H1 (cell line): ENCODE data around the gene RAB22A. TPM values are rescaled to one million over a fixed set of nuclear protein-coding genes. Genes with fewer than 3 reads are reported as not detected.

Experiments used
- CTCF ChIA-PET: fragments of 300-600 bp; sonication (Branson Sonifier 250); formaldehyde crosslinking; loops from one replicate; lab custom pipeline; 2021; ENCODE audit not compliant: partially characterized antibody; lab: Charles Lee
- POLR2A ChIA-PET: fragments of 300-600 bp; sonication (Branson Sonifier 250); formaldehyde crosslinking; loops from one replicate; lab custom pipeline; 2021; ENCODE audit warnings: inconsistent platforms; ENCODE audit not compliant: partially characterized antibody; lab: Charles Lee
- DNase-seq, 2 experiments: peaks; one replicate each; pipeline versions ENCODE4 v3.0.0 to v3.0.0-alpha.2; 2010 to 2022; ENCODE audit warnings: low spot score in 2 of 2, low read depth in 1 of 2, mixed read lengths in 1 of 2
- FAIRE-seq: peaks from 2 replicates; lab custom pipeline; 2011; peaks lifted over from hg19 to GRCh38; lab: Jason Lieb, UNC
- H2AFZ ChIP-seq: 2 replicates; pipeline ENCODE4 v1.8.1; 2012; ENCODE audit warnings: low read length, inconsistent platforms
- H2AK5ac ChIP-seq: 2 replicates; pipeline ENCODE4 v1.6.1; 2013; ENCODE audit warnings: low read depth, low read length
- H2BK120ac ChIP-seq: replicated peaks from 2 replicates; pipeline ENCODE3; 2013; ENCODE audit warnings: low read depth, low read length, inconsistent platforms
- H2BK12ac ChIP-seq: 2 replicates; pipeline ENCODE4 v1.6.1; 2013; ENCODE audit warnings: low read depth, low read length
- H2BK15ac ChIP-seq: 2 replicates; pipeline ENCODE4 v1.6.1; 2013; ENCODE audit warnings: low read length
- H2BK20ac ChIP-seq: 2 replicates; pipeline ENCODE4 v1.6.1; 2013; ENCODE audit warnings: low read length
- H2BK5ac ChIP-seq: 2 replicates; pipeline ENCODE4 v1.6.1; 2013; ENCODE audit warnings: low read depth, low read length
- H3K14ac ChIP-seq: 2 replicates; pipeline ENCODE4 v1.6.1; 2013; ENCODE audit warnings: inconsistent platforms; ENCODE audit not compliant: insufficient read length
- H3K18ac ChIP-seq: 2 replicates; pipeline ENCODE4 v1.6.1; 2013; ENCODE audit warnings: low read length; ENCODE audit errors: extremely low read depth
- H3K23ac ChIP-seq: 2 replicates; pipeline ENCODE4 v1.6.1; 2013; ENCODE audit warnings: inconsistent platforms; ENCODE audit not compliant: insufficient read length
- H3K23me2 ChIP-seq: 2 replicates; pipeline ENCODE4 v1.6.1; 2013; ENCODE audit warnings: low read depth, low read length
- H3K27ac ChIP-seq: 2 replicates; pipeline ENCODE4 v1.6.1; 2011; ENCODE audit warnings: low read depth, low read length, inconsistent platforms
- H3K27me3 ChIP-seq, 4 experiments: replicated peaks in 1 of 4; 1 replicate in 1 of 4; 2 replicates in 3 of 4; pipeline versions ENCODE4 v1.6.1 to v1.8.1; 2011 to 2013; ENCODE audit warnings: low read length in 3 of 4, mild to moderate bottlenecking in 3 of 4, inconsistent platforms in 2 of 4, mixed read lengths in 2 of 4, moderate library complexity in 1 of 4; ENCODE audit not compliant: control insufficient read depth in 3 of 4, insufficient read depth in 3 of 4; ENCODE audit errors: extremely low read depth in 1 of 4
- H3K36me3 ChIP-seq, 4 experiments: 2 replicates each; pipeline versions ENCODE4 v1.6.1 to v1.8.1; 2011 to 2013; ENCODE audit warnings: mild to moderate bottlenecking in 4 of 4, low read length in 3 of 4, moderate library complexity in 2 of 4, control low read depth in 1 of 4, inconsistent platforms in 1 of 4; ENCODE audit not compliant: insufficient read depth in 4 of 4, control insufficient read depth in 2 of 4
- H3K4ac ChIP-seq: replicated peaks from 2 replicates; pipeline ENCODE3; 2013; ENCODE audit warnings: low read length, low read depth, mixed read lengths, inconsistent platforms; ENCODE audit not compliant: insufficient read length
- H3K4me1 ChIP-seq, 4 experiments: replicated peaks in 1 of 4; 1 replicate in 1 of 4; 2 replicates in 3 of 4; pipeline versions ENCODE4 v1.6.1 to v1.8.1; 2011 to 2013; ENCODE audit warnings: low read length in 3 of 4, inconsistent platforms in 2 of 4, mixed read lengths in 1 of 4; ENCODE audit not compliant: insufficient read depth in 4 of 4, control insufficient read depth in 3 of 4
- H3K4me2 ChIP-seq, 2 experiments: 2 replicates each; pipeline versions ENCODE4 v1.6.1 to v1.8.1; 2011 to 2013; ENCODE audit warnings: low read depth in 2 of 2, low read length in 2 of 2, control low read depth in 1 of 2, inconsistent platforms in 1 of 2, mild to moderate bottlenecking in 1 of 2; ENCODE audit not compliant: insufficient read depth in 1 of 2
- H3K4me3 ChIP-seq, 4 experiments: fragments of 200-600, 300-600 bp in 1 of 4; sonication (generic), shearing (Covaris generic), sonication (Bioruptor Twin) in 1 of 4; 2 replicates each; pipeline versions ENCODE4 v1.5.1 to v1.8.1; 2011 to 2016; ENCODE audit warnings: low read length in 4 of 4, low read depth in 3 of 4, control low read depth in 2 of 4, inconsistent platforms in 2 of 4, mild to moderate bottlenecking in 2 of 4, mixed read lengths in 1 of 4, moderate library complexity in 1 of 4; ENCODE audit not compliant: insufficient read depth in 2 of 4; ENCODE audit errors: extremely low read depth in 1 of 4
- H3K56ac ChIP-seq: replicated peaks from 2 replicates; pipeline ENCODE3; 2013; ENCODE audit warnings: low read depth, mild to moderate bottlenecking, mixed read lengths, low read length, inconsistent platforms; ENCODE audit not compliant: insufficient read length
- H3K79me1 ChIP-seq: 2 replicates; pipeline ENCODE4 v1.6.1; 2013; ENCODE audit warnings: low read depth, low read length, control low read depth
- H3K79me2 ChIP-seq, 2 experiments: 2 replicates each; pipeline versions ENCODE4 v1.6.1 to v1.8.1; 2012 to 2013; ENCODE audit warnings: low read length in 2 of 2, mild to moderate bottlenecking in 2 of 2, inconsistent platforms in 1 of 2; ENCODE audit not compliant: insufficient read depth in 2 of 2, control insufficient read depth in 1 of 2
- H3K9ac ChIP-seq, 4 experiments: replicated peaks in 1 of 4; 1 replicate in 1 of 4; 2 replicates in 3 of 4; pipeline versions ENCODE4 v1.6.1 to v1.8.1; 2011 to 2013; ENCODE audit warnings: low read depth in 3 of 4, low read length in 3 of 4, control low read depth in 2 of 4, mild to moderate bottlenecking in 2 of 4, moderate library complexity in 2 of 4, inconsistent platforms in 1 of 4; ENCODE audit errors: extremely low read depth in 1 of 4
- H3K9me3 ChIP-seq, 2 experiments: 2 replicates each; pipeline versions ENCODE4 v1.6.1 to v1.8.1; 2012 to 2013; ENCODE audit warnings: mild to moderate bottlenecking in 2 of 2, moderate library complexity in 2 of 2, control low read depth in 1 of 2, inconsistent platforms in 1 of 2, low read depth in 1 of 2, low read length in 1 of 2, mixed read lengths in 1 of 2; ENCODE audit not compliant: insufficient read depth in 2 of 2
- H4K20me1 ChIP-seq, 2 experiments: replicated peaks in 1 of 2; 2 replicates each; pipeline versions ENCODE3 to v1.8.1; 2011 to 2013; ENCODE audit warnings: inconsistent platforms in 2 of 2, low read length in 2 of 2, mild to moderate bottlenecking in 1 of 2; ENCODE audit not compliant: insufficient read depth in 2 of 2, control insufficient read depth in 1 of 2
- H4K5ac ChIP-seq: 2 replicates; pipeline ENCODE4 v1.6.1; 2013; ENCODE audit warnings: low read length, low read depth, mixed read lengths, inconsistent platforms; ENCODE audit not compliant: insufficient read length
- H4K8ac ChIP-seq: 2 replicates; pipeline ENCODE4 v1.8.0; 2013; ENCODE audit warnings: mild to moderate bottlenecking, moderate library complexity, low read length, inconsistent platforms; ENCODE audit not compliant: insufficient read depth; ENCODE audit errors: extremely low read depth
- H4K91ac ChIP-seq: replicated peaks from 2 replicates; pipeline ENCODE3; 2013; ENCODE audit warnings: low read length, mixed read lengths, inconsistent platforms; ENCODE audit not compliant: insufficient read length
- ATF2 ChIP-seq: IDR thresholded peaks from 2 replicates; pipeline ENCODE4 v1.6.1; 2012; ENCODE audit warnings: low read length, inconsistent platforms
- CHD2 ChIP-seq: IDR thresholded peaks from 2 replicates; pipeline ENCODE4 v1.6.1; 2012; ENCODE audit warnings: low read length, improper control_type of control experiment
- CTBP2 ChIP-seq: IDR thresholded peaks from 2 replicates; pipeline ENCODE4 v1.7.0; 2011; ENCODE audit warnings: borderline replicate concordance, mild to moderate bottlenecking, moderate library complexity, mixed read lengths, low read length; ENCODE audit not compliant: insufficient read depth, insufficient read length
- CTCF ChIP-seq, 3 experiments: IDR thresholded peaks; 1 replicate in 2 of 3; 2 replicates in 1 of 3; pipeline versions ENCODE4 v1.5.1 to v1.6.1; 2011; ENCODE audit warnings: low read length in 3 of 3, mild to moderate bottlenecking in 3 of 3, inconsistent platforms in 2 of 3, low read depth in 1 of 3, moderate library complexity in 1 of 3; ENCODE audit not compliant: insufficient read depth in 1 of 3; ENCODE audit errors: control extremely low read depth in 1 of 3
- EP300 ChIP-seq, 2 experiments: IDR thresholded peaks; 1 replicate in 1 of 2; 2 replicates in 1 of 2; pipeline ENCODE4 v1.6.1; 2011 to 2012; ENCODE audit warnings: low read depth in 2 of 2, low read length in 2 of 2, mild to moderate bottlenecking in 2 of 2, borderline replicate concordance in 1 of 2, inconsistent platforms in 1 of 2, moderate library complexity in 1 of 2
- GABPA ChIP-seq: IDR thresholded peaks from 2 replicates; pipeline ENCODE4 v1.6.1; 2011; ENCODE audit warnings: mild to moderate bottlenecking, low read length, moderate library complexity, borderline replicate concordance; ENCODE audit not compliant: insufficient read depth
- HDAC6 ChIP-seq: IDR thresholded peaks from one replicate; pipeline ENCODE4 v1.7.1; 2012; ENCODE audit warnings: low read depth, mild to moderate bottlenecking, inconsistent platforms, low read length, moderate library complexity
- SAP30 ChIP-seq: fragments of 300-600 bp; sonication (generic); IDR thresholded peaks from 2 replicates; pipeline ENCODE4 v1.7.1; 2012; ENCODE audit warnings: low read length, moderate library complexity, mild to moderate bottlenecking, inconsistent platforms; ENCODE audit not compliant: insufficient read depth, insufficient replicate concordance
- WGBS, 2 experiments: shearing (Covaris generic) in 1 of 2; methylation state at CpG; one replicate each; pipeline versions ENCODE4 v1.1.6 to v1.1.7; 2013 to 2015; ENCODE audit warnings: low lambda C conversion rate in 2 of 2, mixed read lengths in 2 of 2, inconsistent platforms in 1 of 2, low coverage in 1 of 2, missing lambda C conversion rate in 1 of 2; ENCODE audit not compliant: insufficient replicate concordance in 2 of 2, insufficient coverage in 1 of 2, insufficient read length in 1 of 2; ENCODE audit errors: extremely low coverage in 1 of 2, missing lambda C conversion rate in 1 of 2; 5-methylcytosine and 5-hydroxymethylcytosine counted together
- polyA plus RNA-seq, 7 experiments: library from polyadenylated mRNA; depleted of rRNA in 3 of 7; stranded (reverse) in 5 of 7; unstranded in 2 of 7; fragments of >200 nt in 5 of 7; fragments of 200-250 nt in 2 of 7; gene quantifications; 1 replicate in 5 of 7; 2 replicates in 1 of 7; 4 replicates in 1 of 7; pipeline versions ENCODE4 v1.2.1 to v1.2.3, GENCODE V29; 2011 to 2013; ENCODE audit warnings: missing spikeins in 2 of 7, mixed read lengths in 2 of 7
- total RNA-seq: library from RNA; stranded (reverse); fragmentation: NEBNext Ultra II Directional; extraction: Animal tissue kit (Norgen Biotek cat#: 25700); gene quantifications from 2 replicates; pipeline ENCODE4 v1.2.1, GENCODE V29; 2021

The RAB22A gene
- total and polyA plus RNA-seq, 2 of the 8 experiments (the other 6 are each of a cell fraction or from before 2014, with no cell fraction given) = 3.1 to 6.6 TPM

DNA sequence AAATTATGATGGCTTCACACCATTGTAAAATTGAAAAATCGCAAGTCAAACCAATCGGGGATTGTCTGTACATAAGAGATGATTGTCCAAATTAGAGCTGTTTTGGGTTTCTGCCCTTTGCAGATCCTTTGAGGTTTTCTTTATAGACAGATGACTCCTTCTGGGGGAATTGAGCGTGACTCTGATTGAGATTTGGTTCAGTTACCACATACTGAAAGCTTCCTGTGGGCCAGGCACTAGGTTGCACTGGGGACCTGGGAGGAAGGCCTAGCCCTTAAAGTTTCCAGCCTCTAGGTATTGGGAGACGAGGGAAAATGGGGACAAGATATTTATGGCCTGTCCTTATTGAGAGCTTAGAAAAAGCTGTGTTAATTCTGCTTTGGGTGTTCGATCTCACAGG, 88.7 kb downstream of the RAB22A start:
- H3K79me2 ChIP-seq = peaks cover 20 to 95% of the 10 kb centered on the region in 2 experiments
- H3K4me1 ChIP-seq = peaks cover 0 to 3% (median 2%) of the 10 kb centered on the region in 4 experiments; a peak in 1 of 7 replicates
- H3K9me3 ChIP-seq = no peaks in the 10 kb centered on the region
- TF ChIP-seq GABPA = no peak
- no peak for TF ChIP-seq ATF2
- no peak for TF ChIP-seq CHD2
- TF ChIP-seq SAP30 = no peak
- no peak for TF ChIP-seq CTBP2
- no peak for TF ChIP-seq CTCF (IDR thresholded peaks at IDR 0.05; ENCODE audit: control extremely low read depth in 1 of 3, insufficient read depth in 1 of 3, low read depth in 1 of 3, low read length in 3 of 3)
- no peak for TF ChIP-seq EP300 (IDR thresholded peaks at IDR 0.05; ENCODE audit: borderline replicate concordance in 1 of 2, low read depth in 2 of 2, low read length in 2 of 2)
- no peak for TF ChIP-seq HDAC6

More for the DNA sequence above, 88.7 kb downstream of the RAB22A start:
- Histone ChIP-seq H2BK20ac (no peak overlapping the region), H2BK5ac (no peak overlapping the region), H3K4me2 (no peak overlapping the region), H3K79me1 (peaks cover 7% of the 10 kb centered on the region), H3K56ac (no peak overlapping the region), H2AK5ac (no peak overlapping the region), H3K23me2 (no peaks in the 10 kb centered on the region), H3K9ac (no peak overlapping the region), H3K27ac (no peak overlapping the region), H3K18ac (no peak overlapping the region), H3K4me3 (no peak overlapping the region), H4K91ac (no peak overlapping the region), H2AFZ (no peak overlapping the region), H2BK12ac (no peak overlapping the region), H4K20me1 (peaks cover 0 to 12% of the 10 kb centered on the region in 2 experiments), H2BK120ac (no peak overlapping the region), H3K23ac (no peak overlapping the region), H2BK15ac (no peak overlapping the region), H3K36me3 (no peaks in the 10 kb centered on the region), H4K5ac (no peak overlapping the region), H4K8ac (no peak overlapping the region), H3K4ac (no peak overlapping the region), H3K27me3 (no peaks in the 10 kb centered on the region), H3K14ac (no peak overlapping the region)
- WGBS, 2 experiments = 82% methylated on average over 5 of the region's 5 CpGs; no CpG with 5 or more reads in 1 of the 2 experiments
- FAIRE-seq (no peak), DNase-seq (no peak)
- CTCF ChIA-PET = interaction anchor here (1.6 kb wide), 1 partner anchor 164 kb away, joined by 6 read pairs; no protein-coding TSS in a partner anchor
- POLR2A ChIA-PET = interaction anchor here (1.2 kb wide), 1 partner anchor 23 kb away, joined by 3 read pairs; no protein-coding TSS in a partner anchor
